Embryonic facial prominence (tissue), 1 donor: ENCODE data around the gene LAG3.
A peak's percentile ranks its signal among the peaks of the same experiment; 100 is the strongest.

Experiments
- DNase-seq: peaks from one replicate; pipeline ENCODE4 v3.0.0-alpha.2; 2016; ENCODE audit errors: extremely low spot score

LAG3 gene

GRCh38 chr12:6772726-6773589 is 638 bp downstream of the LAG3 start:
- no peak for DNase-seq

GRCh38 chr12:6773590-6774351 is 1.5 kb downstream of the LAG3 start:
- no peak for DNase-seq

GRCh38 chr12:6774499-6775062 is 2.3 kb downstream of the LAG3 start:
- no peak for DNase-seq

GRCh38 chr12:6775185-6776174 is 3.2 kb downstream of the LAG3 start:
- DNase-seq = no peak

GRCh38 chr12:6777386-6777785 is 5.1 kb downstream of the LAG3 start:
- DNase-seq = no peak

GRCh38 chr12:6778217-6778573 is 5.9 kb downstream of the LAG3 start:
- no peak for DNase-seq

GRCh38 chr12:6778574-6779550 is 6.5 kb downstream of the LAG3 start:
- DNase-seq = peak; percentile 79

GRCh38 chr12:6779708-6780432 is 7.5 kb downstream of the LAG3 start:
- no peak for DNase-seq

GRCh38 chr12:6780573-6780972 is 8.3 kb downstream of the LAG3 start:
- DNase-seq = no peak

GRCh38 chr12:6782119-6782518 is 9.8 kb downstream of the LAG3 start:
- DNase-seq = no peak

- no peak for DNase-seq
Observed at GRCh38 chr12:6782850-6783566, 10.7 kb downstream of the LAG3 start.

GRCh38 chr12:6783828-6784227 is 11.5 kb downstream of the LAG3 start:
- DNase-seq = no peak

- DNase-seq = no peak
Observed at GRCh38 chr12:6784296-6784695, 12.0 kb downstream of the LAG3 start.

- no peak for DNase-seq
Observed at GRCh38 chr12:6784761-6785160, 12.4 kb downstream of the LAG3 start.

GRCh38 chr12:6786416-6787094 is 14.2 kb downstream of the LAG3 start:
- DNase-seq = no peak

- DNase-seq = no peak
Observed at GRCh38 chr12:6787309-6787708, 15.0 kb downstream of the LAG3 start.

GRCh38 chr12:6788972-6789924 is 16.9 kb downstream of the LAG3 start, which contains the start of gene CD4:
Gene CD4, plus strand, starts transcription at chr12:6789528. Its CDS starts 10,611 bp downstream, at chr12:6800139.
- DNase-seq = no peak
